Neuronal stem cell (in vitro differentiated cells): ENCODE data around the gene CABP7.

Experiments
- DNase-seq: peaks from one replicate; pipeline ENCODE4 v3.0.0-alpha.2; 2013; ENCODE audit warnings: low spot score
- H2AFZ ChIP-seq: one replicate; pipeline ENCODE4 v1.6.1; 2013; ENCODE audit warnings: mild to moderate bottlenecking, low read length, inconsistent platforms
- H2AK5ac ChIP-seq: 2 replicates; pipeline ENCODE4 v1.6.1; 2013; ENCODE audit warnings: low read depth, mild to moderate bottlenecking, inconsistent platforms, low read length, moderate library complexity, mixed read lengths
- H2BK120ac ChIP-seq: 2 replicates; pipeline ENCODE4 v1.6.1; 2013; ENCODE audit warnings: low read depth, mild to moderate bottlenecking, inconsistent platforms, low read length, moderate library complexity, mixed read lengths
- H2BK12ac ChIP-seq: one replicate; pipeline ENCODE4 v1.6.1; 2013; ENCODE audit warnings: low read length, inconsistent platforms
- H2BK15ac ChIP-seq: 2 replicates; pipeline ENCODE4 v1.6.1; 2013; ENCODE audit warnings: mild to moderate bottlenecking, low read length, inconsistent platforms, mixed read lengths
- H2BK5ac ChIP-seq: one replicate; pipeline ENCODE4 v1.6.1; 2013; ENCODE audit warnings: inconsistent platforms, mild to moderate bottlenecking, low read length, moderate library complexity
- H3K14ac ChIP-seq: one replicate; pipeline ENCODE4 v1.6.1; 2013; ENCODE audit warnings: low read length, inconsistent platforms
- H3K18ac ChIP-seq: 2 replicates; pipeline ENCODE4 v1.6.1; 2013; ENCODE audit warnings: low read length, inconsistent platforms
- H3K23ac ChIP-seq: 2 replicates; pipeline ENCODE4 v1.6.1; 2013; ENCODE audit warnings: low read depth, mild to moderate bottlenecking, mixed read lengths, low read length, inconsistent platforms; ENCODE audit not compliant: poor library complexity
- H3K27ac ChIP-seq: replicated peaks from 3 replicates; pipeline ENCODE4 v1.5.1; 2013; ENCODE audit warnings: low read length, inconsistent platforms
- H3K27me3 ChIP-seq, 3 experiments: 2 replicates each; pipeline ENCODE4 v1.6.1; 2013; ENCODE audit warnings: low read length in 3 of 3, mild to moderate bottlenecking in 2 of 3, inconsistent platforms in 1 of 3, low read depth in 1 of 3, mixed read lengths in 1 of 3, moderate library complexity in 1 of 3; ENCODE audit not compliant: control insufficient read depth in 3 of 3, insufficient read depth in 3 of 3
- H3K36me3 ChIP-seq, 2 donors: replicated peaks in 1 of 2; 2 replicates each; pipeline ENCODE4 v1.6.1; 2013; ENCODE audit warnings: low read length in 2 of 2; ENCODE audit not compliant: control insufficient read depth in 2 of 2, insufficient read depth in 2 of 2
- H3K4ac ChIP-seq: 2 replicates; pipeline ENCODE4 v1.6.1; 2013; ENCODE audit warnings: inconsistent platforms, mild to moderate bottlenecking, low read length, moderate library complexity
- H3K4me1 ChIP-seq, 2 donors: 1 replicate in 1 of 2; 2 replicates in 1 of 2; pipeline ENCODE4 v1.6.1; 2013; ENCODE audit warnings: low read length in 2 of 2, low read depth in 1 of 2; ENCODE audit not compliant: control insufficient read depth in 2 of 2, insufficient read depth in 1 of 2
- H3K4me2 ChIP-seq: one replicate; pipeline ENCODE4 v1.6.1; 2013; ENCODE audit warnings: mild to moderate bottlenecking, low read length, inconsistent platforms; ENCODE audit not compliant: insufficient read depth, poor library complexity, severe bottlenecking
- H3K4me3 ChIP-seq, 2 donors: 2 replicates each; pipeline ENCODE4 v1.5.1; 2013; ENCODE audit warnings: low read length in 2 of 2, mild to moderate bottlenecking in 2 of 2, inconsistent platforms in 1 of 2, moderate library complexity in 1 of 2
- H3K79me1 ChIP-seq: one replicate; pipeline ENCODE4 v1.6.1; 2013; ENCODE audit warnings: low read depth, mild to moderate bottlenecking, inconsistent platforms, low read length, moderate library complexity
- H3K9ac ChIP-seq: one replicate; pipeline ENCODE4 v1.6.1; 2013; ENCODE audit warnings: mild to moderate bottlenecking, low read depth, low read length, inconsistent platforms; ENCODE audit not compliant: poor library complexity
- H3K9me3 ChIP-seq, 2 donors: replicated peaks in 1 of 2; 2 replicates each; pipeline versions ENCODE3 to v1.6.1; 2013; ENCODE audit warnings: low read length in 2 of 2, mild to moderate bottlenecking in 2 of 2, inconsistent platforms in 1 of 2, low read depth in 1 of 2, mixed read lengths in 1 of 2, moderate library complexity in 1 of 2; ENCODE audit not compliant: control insufficient read depth in 2 of 2, insufficient read depth in 1 of 2
- H4K8ac ChIP-seq: one replicate; pipeline ENCODE4 v1.6.1; 2013; ENCODE audit warnings: low read depth, mild to moderate bottlenecking, inconsistent platforms, low read length, moderate library complexity
- H4K91ac ChIP-seq: one replicate; pipeline ENCODE4 v1.6.1; 2013; ENCODE audit warnings: low read length, low read depth, mild to moderate bottlenecking, inconsistent platforms; ENCODE audit not compliant: poor library complexity
- WGBS, 2 donors: extraction: QIAGEN DNeasy Blood & Tissue Kit; methylation state at CpG; one replicate each; pipeline ENCODE4 v1.1.7; 2013; ENCODE audit warnings: missing lambda C conversion rate in 2 of 2, mixed read lengths in 1 of 2; ENCODE audit not compliant: insufficient read length in 2 of 2, insufficient replicate concordance in 1 of 2; ENCODE audit errors: extremely low coverage in 2 of 2; 5-methylcytosine and 5-hydroxymethylcytosine counted together

Gene CABP7

DNA sequence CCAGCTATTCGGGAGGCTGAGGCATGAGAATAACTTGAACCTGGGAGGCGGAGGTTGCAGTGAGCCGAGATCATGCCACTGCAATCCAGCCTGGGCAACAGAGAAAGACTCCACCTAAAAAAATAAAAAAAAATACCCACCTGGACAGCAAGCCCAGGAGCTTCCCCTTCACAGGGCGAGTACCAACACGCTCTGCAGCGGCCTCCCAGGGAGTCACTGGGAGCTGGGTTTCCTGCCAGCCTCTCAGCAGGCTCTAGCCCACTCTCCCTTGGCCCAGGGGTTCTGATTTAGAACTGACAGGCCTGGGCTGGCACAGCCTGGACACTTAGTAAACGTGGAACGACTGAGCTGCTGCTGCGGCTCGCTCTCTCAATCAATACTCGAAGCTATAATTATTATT lies 2.0 kb upstream of the CABP7 start:
- Histone ChIP-seq H3K14ac (no peak overlapping the region), H3K4me3 (no peak overlapping the region), H3K36me3 (no peaks in the 10 kb centered on the region), H2BK12ac (no peak overlapping the region), H2BK120ac (no peak overlapping the region), H4K8ac (no peak overlapping the region), H3K9me3 (peaks cover 0 to 5% of the 10 kb centered on the region in 2 donors), H3K4me1 (peaks cover 3 to 6% of the 10 kb centered on the region in 2 donors), H3K18ac (no peak overlapping the region), H3K79me1 (peaks cover 2% of the 10 kb centered on the region), H2BK5ac (no peak overlapping the region), H3K23ac (no peak overlapping the region), H3K9ac (no peak overlapping the region), H2BK15ac (no peak overlapping the region), H3K27me3 (peaks cover 18 to 74% (median 48%) of the 10 kb centered on the region in 3 experiments), H2AFZ (no peak overlapping the region), H3K4ac (no peak overlapping the region), H2AK5ac (no peak overlapping the region), H3K27ac (no peak overlapping the region), H3K4me2 (no peak overlapping the region), H4K91ac (no peak overlapping the region)
- no CpG with 5 or more reads among the region's 11 CpGs for WGBS, 2 donors
- no peak for DNase-seq

DNA sequence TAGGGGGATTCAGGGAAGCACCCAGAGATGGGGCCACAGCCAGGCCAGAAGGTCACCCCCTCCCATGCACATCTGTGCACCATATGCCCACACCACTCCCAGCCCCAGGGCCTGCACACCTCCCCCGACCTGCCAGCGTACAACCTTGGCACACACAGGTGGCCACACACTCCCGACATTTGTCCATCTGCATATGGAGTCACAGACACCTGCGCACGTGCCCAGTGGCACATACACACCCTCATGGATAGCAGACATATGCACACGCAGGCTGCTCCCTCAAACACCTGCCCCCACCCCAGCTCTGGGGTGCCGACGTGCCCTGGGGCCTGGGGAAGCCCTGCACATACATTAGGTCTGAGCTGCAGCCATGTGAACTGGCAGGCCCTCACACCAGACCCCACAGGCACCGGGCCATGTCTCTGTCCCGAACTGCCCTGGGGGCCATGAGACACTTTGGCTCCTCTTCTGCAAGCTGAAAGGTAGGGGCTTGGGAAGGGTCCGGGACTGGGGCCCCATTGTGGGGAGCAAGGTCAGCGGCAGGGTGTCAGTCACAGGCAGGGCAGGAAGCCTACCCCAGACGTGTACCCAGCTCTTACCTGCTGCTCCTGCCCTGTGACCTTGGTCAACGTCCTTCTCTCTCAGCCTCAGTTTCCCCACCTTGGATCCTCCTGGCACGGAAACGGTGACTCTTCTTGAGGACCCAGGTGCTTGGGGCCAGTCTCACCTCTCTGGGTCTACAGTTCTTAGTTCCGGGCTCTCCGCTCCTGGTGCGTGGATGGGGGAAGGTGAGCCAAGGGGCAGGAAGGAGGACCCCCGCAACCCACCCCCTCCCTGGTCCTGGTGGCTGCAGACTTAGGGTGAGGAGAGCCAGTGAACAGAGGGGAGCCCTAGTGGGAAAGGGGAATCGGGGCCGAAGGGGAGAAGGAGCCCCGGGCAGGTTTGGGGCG lies 579 bp upstream of the CABP7 start:
- peak overlapping the region; percentile 35 for H2AK5ac ChIP-seq
- peaks cover 0 to 5% of the 10 kb centered on the region in 2 donors for H3K9me3 ChIP-seq
- H2BK12ac ChIP-seq = no peak overlapping the region
- H3K4me2 ChIP-seq = no peak overlapping the region
- no peaks in the 10 kb centered on the region for H3K36me3 ChIP-seq
- no peak overlapping the region for H3K4ac ChIP-seq
- H4K91ac ChIP-seq = no peak overlapping the region
- H2BK15ac ChIP-seq = no peak overlapping the region
- H3K27ac ChIP-seq = no peak overlapping the region
- H2BK5ac ChIP-seq = no peak overlapping the region
- no peak overlapping the region for H4K8ac ChIP-seq
- peak overlapping the region in 1 of 2 donors; percentile 8 for H3K4me3 ChIP-seq
- H2BK120ac ChIP-seq = no peak overlapping the region
- H3K18ac ChIP-seq = peak overlapping the region; percentile 82
- H3K4me1 ChIP-seq = peaks cover 0 to 3% of the 10 kb centered on the region in 2 donors
- no peak overlapping the region for H3K14ac ChIP-seq
- WGBS, 2 donors = no CpG with 5 or more reads among the region's 24 CpGs
- no peak overlapping the region for H2AFZ ChIP-seq
- H3K23ac ChIP-seq = peak overlapping the region; percentile 50
- H3K9ac ChIP-seq = no peak overlapping the region
- H3K27me3 ChIP-seq = peaks cover 18 to 76% (median 50%) of the 10 kb centered on the region in 3 experiments
- DNase-seq = no peak
- peaks cover 2% of the 10 kb centered on the region for H3K79me1 ChIP-seq

DNA sequence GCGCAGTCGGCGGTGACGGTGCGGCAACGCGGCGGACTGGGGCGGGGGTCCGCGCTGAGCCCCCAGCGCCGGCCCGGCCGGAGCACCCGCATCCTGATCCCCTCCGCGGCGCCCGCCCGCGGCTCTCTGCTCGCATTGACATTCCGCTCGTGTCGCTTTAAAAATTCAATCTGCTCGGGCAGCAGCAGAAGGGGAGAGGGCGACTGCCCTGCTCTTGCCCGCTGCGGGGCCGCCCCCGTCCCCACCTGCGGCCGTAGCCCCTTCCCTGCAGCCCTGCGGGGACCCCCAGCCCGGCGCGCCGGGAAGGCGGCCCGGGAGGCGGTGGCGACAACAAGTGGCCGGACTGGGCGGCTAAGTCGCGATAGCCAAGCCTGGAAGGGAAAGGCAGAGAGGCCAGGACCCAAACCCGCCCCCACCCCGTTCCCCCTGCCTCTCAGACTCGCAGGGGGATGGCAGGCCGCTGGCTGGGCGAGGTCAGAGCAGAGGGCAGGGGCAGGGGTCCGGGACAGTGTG lies 1.1 kb downstream of the CABP7 start:
- H2BK12ac ChIP-seq = no peak overlapping the region
- H3K4me2 ChIP-seq = peak overlapping the region; percentile 28
- H3K23ac ChIP-seq = no peak overlapping the region
- peaks cover 0 to 3% of the 10 kb centered on the region in 2 donors for H3K4me1 ChIP-seq
- peak overlapping the region; percentile 24 for H2BK5ac ChIP-seq
- H3K4ac ChIP-seq = no peak overlapping the region
- no peak overlapping the region for H3K9ac ChIP-seq
- peak overlapping the region; percentile 76 for H3K18ac ChIP-seq
- peak overlapping the region; percentile 51 for H2AFZ ChIP-seq
- H3K79me1 ChIP-seq = peaks cover 4% of the 10 kb centered on the region
- H3K36me3 ChIP-seq = no peaks in the 10 kb centered on the region
- no peak overlapping the region for H2AK5ac ChIP-seq
- H3K27me3 ChIP-seq = peaks cover 18 to 86% (median 48%) of the 10 kb centered on the region in 3 experiments
- no peak overlapping the region for H2BK15ac ChIP-seq
- no peak overlapping the region for H4K91ac ChIP-seq
- H3K9me3 ChIP-seq = peaks cover 0 to 4% of the 10 kb centered on the region in 2 donors
- WGBS, 2 donors = no CpG with 5 or more reads among the region's 53 CpGs
- no peak overlapping the region for H2BK120ac ChIP-seq
- no peak for DNase-seq
- H3K14ac ChIP-seq = peak overlapping the region; percentile 71
- no peak overlapping the region for H4K8ac ChIP-seq
- H3K4me3 ChIP-seq = peak overlapping the region in 1 of 2 donors; percentile 41
- H3K27ac ChIP-seq = no peak overlapping the region

DNA sequence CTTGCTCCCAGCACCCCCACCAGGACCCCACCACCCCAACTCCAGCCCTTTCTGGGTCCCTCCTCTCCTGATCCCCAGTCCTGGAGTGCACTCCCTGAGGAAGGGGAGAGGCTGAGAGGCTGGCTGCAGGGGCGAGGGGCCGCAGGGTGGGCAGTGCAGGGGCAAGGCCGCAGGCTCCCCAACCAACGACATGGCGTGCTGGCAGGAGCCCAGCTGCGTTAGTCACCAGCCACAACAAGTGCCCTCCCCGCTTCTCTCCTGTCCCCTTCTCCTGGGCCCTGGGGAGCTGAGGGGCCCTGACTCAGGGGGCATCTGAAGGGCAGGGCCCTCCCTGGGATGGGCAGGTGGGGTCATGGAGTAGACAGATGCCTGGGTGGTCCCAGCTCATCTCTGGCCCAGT lies 2.3 kb downstream of the CABP7 start:
- no peak overlapping the region for H3K18ac ChIP-seq
- H3K23ac ChIP-seq = peak overlapping the region; percentile 67

More for the DNA sequence above, 2.3 kb downstream of the CABP7 start:
- Histone ChIP-seq H4K91ac (no peak overlapping the region), H3K36me3 (no peaks in the 10 kb centered on the region), H2AFZ (no peak overlapping the region), H3K14ac (no peak overlapping the region), H4K8ac (no peak overlapping the region), H2BK5ac (no peak overlapping the region), H3K4me1 (peaks cover 0 to 5% of the 10 kb centered on the region in 2 donors), H2BK15ac (no peak overlapping the region), H3K79me1 (peaks cover 3% of the 10 kb centered on the region), H2AK5ac (no peak overlapping the region), H3K27ac (no peak overlapping the region), H2BK120ac (no peak overlapping the region), H3K9me3 (peaks cover 0 to 2% of the 10 kb centered on the region in 2 donors), H3K4me3 (no peak overlapping the region), H3K4me2 (no peak overlapping the region), H3K9ac (no peak overlapping the region), H2BK12ac (no peak overlapping the region), H3K4ac (no peak overlapping the region), H3K27me3 (peaks cover 18 to 81% (median 44%) of the 10 kb centered on the region in 3 experiments)
- DNase-seq = no peak
- no CpG with 5 or more reads among the region's 7 CpGs for WGBS, 2 donors
